Activated naive CD4-positive, alpha-beta T cell treated with anti-CD3 and anti-CD28 coated beads, Interleukin-2, amount 50 U/mL, for 24 hours (primary cell): Measurements from ENCODE around the gene COX18.

Experiments used
- H3K27ac Mint-ChIP-seq: one replicate; pipeline ENCODE4 v1.8.0; 2021; ENCODE audit warnings: mild to moderate bottlenecking, mixed read lengths
- H3K27me3 Mint-ChIP-seq: one replicate; pipeline ENCODE4 v1.8.0; 2021; ENCODE audit warnings: mixed read lengths
- H3K36me3 Mint-ChIP-seq: one replicate; pipeline ENCODE4 v1.8.0; 2021; ENCODE audit warnings: mixed read lengths
- H3K4me1 Mint-ChIP-seq: one replicate; pipeline ENCODE4 v1.8.0; 2021; ENCODE audit warnings: mixed read lengths
- H3K4me3 Mint-ChIP-seq: one replicate; pipeline ENCODE4 v1.8.0; 2021; ENCODE audit warnings: mild to moderate bottlenecking, mixed read lengths
- H3K9me3 Mint-ChIP-seq: one replicate; pipeline ENCODE4 v1.8.0; 2021; ENCODE audit warnings: mixed read lengths

The COX18 gene

DNA sequence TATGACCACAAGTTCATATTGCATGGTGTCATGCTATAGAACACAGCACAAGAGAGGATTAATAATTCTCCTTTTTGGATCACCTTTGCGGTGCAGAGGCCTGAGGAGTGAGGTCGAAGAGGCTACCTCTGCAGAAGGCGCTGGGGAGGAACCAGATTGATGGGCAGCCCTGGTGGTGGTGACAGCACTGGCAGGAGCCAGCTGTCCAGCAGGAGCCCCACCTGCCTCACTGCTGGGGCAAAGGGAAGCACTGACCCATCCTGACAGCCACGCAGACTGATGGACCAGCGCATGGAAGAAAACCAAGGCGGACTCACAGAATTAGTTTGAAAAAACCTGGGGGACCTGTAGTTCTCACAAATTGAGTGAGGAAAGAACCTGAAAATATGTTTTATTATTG lies 50.9 kb downstream of the COX18 start:
- H3K36me3 Mint-ChIP-seq = no peaks in the 10 kb centered on the region
- no peaks in the 10 kb centered on the region for H3K9me3 Mint-ChIP-seq
- no peaks in the 10 kb centered on the region for H3K4me1 Mint-ChIP-seq
- no peak overlapping the region for H3K4me3 Mint-ChIP-seq
- no peaks in the 10 kb centered on the region for H3K27me3 Mint-ChIP-seq
- no peak overlapping the region for H3K27ac Mint-ChIP-seq

- Mint-ChIP-seq H3K27ac (no peak overlapping the region), H3K9me3 (peaks cover 10% of the 10 kb centered on the region), H3K36me3 (peaks cover 4% of the 10 kb centered on the region), H3K4me1 (no peaks in the 10 kb centered on the region), H3K4me3 (no peak overlapping the region), H3K27me3 (peaks cover 11% of the 10 kb centered on the region)
Measured at GRCh38 chr4:73013310-73013709, 56.2 kb downstream of the COX18 start.

DNA sequence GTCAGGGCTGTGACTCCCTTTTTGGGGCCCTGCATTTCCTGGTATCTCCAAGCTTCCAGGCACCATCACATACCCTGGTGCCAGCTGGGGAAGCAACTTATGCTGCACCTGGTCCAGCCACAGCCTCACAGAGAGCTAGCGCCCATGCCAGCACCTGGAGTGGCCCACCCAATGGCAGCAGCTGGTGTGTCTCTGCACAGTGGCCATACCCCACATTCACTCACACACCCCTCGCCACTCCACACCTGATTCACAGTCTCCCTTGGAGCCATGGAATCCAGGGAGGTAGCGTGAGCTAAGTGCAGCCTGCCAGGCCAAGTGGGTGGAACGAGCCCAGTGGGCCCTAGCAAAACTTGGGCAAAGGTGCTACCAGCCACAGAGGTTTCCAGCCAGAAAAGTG lies 56.8 kb downstream of the COX18 start:
- H3K36me3 Mint-ChIP-seq = peaks cover 4% of the 10 kb centered on the region
- peaks cover 10% of the 10 kb centered on the region for H3K9me3 Mint-ChIP-seq
- no peaks in the 10 kb centered on the region for H3K4me1 Mint-ChIP-seq
- H3K27ac Mint-ChIP-seq = no peak overlapping the region
- peaks cover 11% of the 10 kb centered on the region for H3K27me3 Mint-ChIP-seq
- H3K4me3 Mint-ChIP-seq = no peak overlapping the region

GRCh38 chr4:73011629-73011985 lies 57.9 kb downstream of the COX18 start:
- H3K36me3 Mint-ChIP-seq = peaks cover 4% of the 10 kb centered on the region
- no peak overlapping the region for H3K4me3 Mint-ChIP-seq
- H3K4me1 Mint-ChIP-seq = no peaks in the 10 kb centered on the region
- peaks cover 11% of the 10 kb centered on the region for H3K27me3 Mint-ChIP-seq
- no peak overlapping the region for H3K27ac Mint-ChIP-seq
- H3K9me3 Mint-ChIP-seq = peaks cover 10% of the 10 kb centered on the region

GRCh38 chr4:73010789-73011628 lies 58.5 kb downstream of the COX18 start:
- Mint-ChIP-seq H3K4me3 (no peak overlapping the region), H3K9me3 (peaks cover 10% of the 10 kb centered on the region), H3K27me3 (peaks cover 13% of the 10 kb centered on the region), H3K4me1 (no peaks in the 10 kb centered on the region), H3K36me3 (peaks cover 4% of the 10 kb centered on the region), H3K27ac (no peak overlapping the region)

- Mint-ChIP-seq H3K36me3 (peaks cover 4% of the 10 kb centered on the region), H3K4me3 (no peak overlapping the region), H3K27ac (no peak overlapping the region), H3K9me3 (peaks cover 10% of the 10 kb centered on the region), H3K27me3 (peaks cover 27% of the 10 kb centered on the region), H3K4me1 (no peaks in the 10 kb centered on the region)
Measured at GRCh38 chr4:73007526-73008100, 61.9 kb downstream of the COX18 start.

- H3K27me3 Mint-ChIP-seq = peaks cover 28% of the 10 kb centered on the region
- peaks cover 10% of the 10 kb centered on the region for H3K9me3 Mint-ChIP-seq
- no peaks in the 10 kb centered on the region for H3K4me1 Mint-ChIP-seq
- no peak overlapping the region for H3K4me3 Mint-ChIP-seq
- H3K36me3 Mint-ChIP-seq = peaks cover 4% of the 10 kb centered on the region
- no peak overlapping the region for H3K27ac Mint-ChIP-seq
Measured at GRCh38 chr4:73006286-73006990, 63.1 kb downstream of the COX18 start.

DNA sequence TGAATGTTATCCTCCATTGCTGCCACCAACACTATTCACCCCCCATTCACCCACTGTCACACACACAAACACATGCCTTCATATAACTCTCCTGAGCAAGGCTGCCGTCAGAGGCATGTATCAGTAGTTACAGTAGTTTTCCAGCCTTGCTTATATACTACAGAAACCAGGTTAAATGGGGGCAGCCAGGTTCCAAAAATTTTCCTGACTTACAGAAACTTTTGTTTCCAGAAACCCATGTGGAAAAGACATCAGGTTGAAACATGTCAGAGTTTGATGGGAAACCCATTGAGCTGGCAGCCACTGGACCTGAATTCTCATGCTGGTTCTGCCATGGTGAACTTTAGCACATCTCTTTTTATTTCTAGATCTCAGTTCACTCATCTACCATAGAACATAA lies 64.0 kb downstream of the COX18 start:
- H3K27me3 Mint-ChIP-seq = peaks cover 28% of the 10 kb centered on the region
- H3K36me3 Mint-ChIP-seq = peaks cover 4% of the 10 kb centered on the region
- H3K4me3 Mint-ChIP-seq = no peak overlapping the region
- H3K27ac Mint-ChIP-seq = no peak overlapping the region
- H3K9me3 Mint-ChIP-seq = peaks cover 10% of the 10 kb centered on the region
- H3K4me1 Mint-ChIP-seq = no peaks in the 10 kb centered on the region
